Pancreas (tissue), 10 donors: ENCODE data around the gene MCC. TPM values are rescaled to one million over a fixed set of nuclear protein-coding genes. Genes with fewer than 3 reads are reported as not detected.

Experiments
- ATAC-seq, 4 donors: fragments of 200-7000 bp; cut with Tn5 transposase; one replicate each; pipeline versions ENCODE4 v1.8.0 to v1.9.1; 2020; ENCODE audit warnings: mild to moderate bottlenecking in 4 of 4, moderate library complexity in 4 of 4
- DNase-seq, 6 donors: peaks; one replicate each; pipeline ENCODE4 v3.0.0-alpha.2; 2020
- FAIRE-seq: peaks from 2 replicates; lab custom pipeline; 2012; peaks lifted over from hg19 to GRCh38; lab: Jason Lieb, UNC
- H3K27ac ChIP-seq, 4 donors: fragments of 200-600 bp; sonication (generic); 1 replicate in 3 of 4; 2 replicates in 1 of 4; pipeline versions ENCODE4 v1.5.0 to v1.8.0; 2020
- H3K27me3 ChIP-seq, 4 donors: fragments of 200-600 bp; one replicate each; pipeline ENCODE4 v1.8.0; 2021
- H3K36me3 ChIP-seq, 3 donors: fragments of 200-600 bp; sonication (generic) in 1 of 3; one replicate each; pipeline versions ENCODE4 v1.5.0 to v1.8.0; 2020 to 2021
- H3K4me1 ChIP-seq, 3 donors: fragments of 200-600 bp; one replicate each; pipeline ENCODE4 v1.8.0; 2021
- H3K4me3 ChIP-seq, 4 donors: fragments of 200-600 bp; sonication (generic) in 2 of 4; one replicate each; pipeline versions ENCODE4 v1.5.0 to v1.8.0; 2020 to 2021
- H3K9me3 ChIP-seq, 4 donors: fragments of 200-600 bp; one replicate each; pipeline ENCODE4 v1.8.0; 2021
- WGBS, 2 donors: extraction: QIAGEN DNeasy Blood & Tissue Kit; methylation state at CpG; one replicate each; pipeline ENCODE4 v1.1.7; 2013; 5-methylcytosine and 5-hydroxymethylcytosine counted together
- intact Hi-C, 3 donors: fragments of 100-400 bp; cut with DNase I; formaldehyde crosslinking; loops; one replicate each; pipeline versions ENCODE4 v1.11.1 to v1.14.2; 2022
- polyA plus RNA-seq, 2 donors: library from polyadenylated mRNA; stranded (reverse); fragments of 200-250 nt; gene quantifications; one replicate each; pipeline ENCODE4 v1.2.3, GENCODE V29; 2013
- total RNA-seq, 6 donors: library from RNA; stranded (reverse); fragmentation: NEBNext Ultra II Directional in 4 of 6; extraction: Animal tissue kit (Norgen Biotek cat#: 25700) in 4 of 6; gene quantifications; one replicate each; pipeline versions ENCODE4 v1.2.1 to v1.2.4, GENCODE V29; 2021 to 2023
- TF ChIP-seq, protein P1 (sequence below), 4 donors: fragments of 200-600 bp; sonication (generic) in 3 of 4; IDR thresholded peaks; one replicate each; pipeline versions ENCODE4 v1.5.0 to v1.8.0; 2021; ENCODE audit warnings: antibody characterized with exemption in 4 of 4
- donor health status: healthy with polysubstance abuse.
- donor health status: DM: no; HTN: no; CAD: no; lungs with moderate emphysema.
- donor health status: DM: no; HTN: no; CAD: no.
- donor health status: control.
- donor health status: control.
- donor health status: Bipolar disorder and iron deficiency.
- donor health status: DM: yes; HTN: yes; CAD: no.
- donor health status: DM: no; HTN: no; CAD: no.
- donor health status: DM: no; HTN: no; CAD: no.
- donor health status: DM: yes; HTN: yes; CAD: no.

The MCC gene
- total and polyA plus RNA-seq, 8 donors: 1.3 to 8.3 (median 4.0) TPM

DNA sequence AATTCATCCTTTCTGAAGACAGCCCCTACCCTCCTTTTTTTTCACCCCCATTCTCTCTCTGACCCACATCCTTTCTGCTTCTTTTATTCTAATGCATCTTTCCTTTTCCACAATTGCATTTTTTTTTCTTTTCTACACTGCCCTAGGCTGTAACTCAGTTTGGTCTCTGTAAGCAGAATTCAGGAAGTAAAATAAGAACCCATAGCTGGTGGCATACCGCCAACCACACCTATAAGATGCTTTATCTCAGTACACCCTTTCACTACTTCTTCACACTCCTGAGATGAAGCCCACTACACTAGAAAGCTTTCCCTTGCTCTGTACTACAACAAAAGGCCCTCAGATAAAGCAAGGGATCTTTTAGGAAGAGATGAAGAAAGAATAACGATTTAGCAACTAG, 37.3 kb downstream of the MCC start:
- Histone ChIP-seq H3K4me3 (no peak overlapping the region), H3K27me3 (no peaks in the 10 kb centered on the region), H3K27ac (no peak overlapping the region), H3K36me3 (no peaks in the 10 kb centered on the region), H3K9me3 (no peaks in the 10 kb centered on the region), H3K4me1 (peaks cover 4 to 13% (median 10%) of the 10 kb centered on the region in 3 donors)
- 22 to 50% methylated on average over 2 of the region's 2 CpGs for WGBS, 2 donors
- no peak for ATAC-seq
- TF ChIP-seq, protein P1, sequence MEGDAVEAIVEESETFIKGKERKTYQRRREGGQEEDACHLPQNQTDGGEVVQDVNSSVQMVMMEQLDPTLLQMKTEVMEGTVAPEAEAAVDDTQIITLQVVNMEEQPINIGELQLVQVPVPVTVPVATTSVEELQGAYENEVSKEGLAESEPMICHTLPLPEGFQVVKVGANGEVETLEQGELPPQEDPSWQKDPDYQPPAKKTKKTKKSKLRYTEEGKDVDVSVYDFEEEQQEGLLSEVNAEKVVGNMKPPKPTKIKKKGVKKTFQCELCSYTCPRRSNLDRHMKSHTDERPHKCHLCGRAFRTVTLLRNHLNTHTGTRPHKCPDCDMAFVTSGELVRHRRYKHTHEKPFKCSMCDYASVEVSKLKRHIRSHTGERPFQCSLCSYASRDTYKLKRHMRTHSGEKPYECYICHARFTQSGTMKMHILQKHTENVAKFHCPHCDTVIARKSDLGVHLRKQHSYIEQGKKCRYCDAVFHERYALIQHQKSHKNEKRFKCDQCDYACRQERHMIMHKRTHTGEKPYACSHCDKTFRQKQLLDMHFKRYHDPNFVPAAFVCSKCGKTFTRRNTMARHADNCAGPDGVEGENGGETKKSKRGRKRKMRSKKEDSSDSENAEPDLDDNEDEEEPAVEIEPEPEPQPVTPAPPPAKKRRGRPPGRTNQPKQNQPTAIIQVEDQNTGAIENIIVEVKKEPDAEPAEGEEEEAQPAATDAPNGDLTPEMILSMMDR (IDR thresholded peaks at IDR 0.05): no peak
- intact Hi-C loops: no loop called here
- no peak for FAIRE-seq
- DNase-seq: no peak

DNA sequence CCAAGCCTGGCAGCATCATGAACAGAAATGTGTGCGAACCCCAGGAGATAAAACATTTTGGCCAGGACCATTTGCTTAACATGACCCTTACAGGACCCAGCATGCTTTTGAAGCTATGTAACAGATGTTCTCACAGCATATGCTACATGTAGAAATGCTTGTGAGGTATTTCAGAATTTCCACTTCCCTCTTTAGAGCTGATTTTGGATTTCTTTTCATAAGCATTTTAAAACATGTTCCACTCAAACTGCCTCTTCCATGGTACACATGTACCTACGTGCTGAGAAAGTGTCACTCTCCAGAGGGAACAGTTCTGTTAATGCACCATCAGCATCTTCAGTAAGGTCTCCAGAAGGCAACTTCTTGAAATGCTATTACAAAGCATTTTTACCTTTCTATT, 37.8 kb downstream of the MCC start:
- TF ChIP-seq, protein P1 (IDR thresholded peaks at IDR 0.05): no peak
- intact Hi-C loops: no loop called here
- no peaks in the 10 kb centered on the region for H3K27me3 ChIP-seq
- no peak for ATAC-seq
- no peaks in the 10 kb centered on the region for H3K36me3 ChIP-seq
- H3K27ac ChIP-seq: no peak overlapping the region
- H3K4me1 ChIP-seq: peaks cover 4 to 13% (median 10%) of the 10 kb centered on the region in 3 donors
- WGBS, 2 donors: 83 to 91% methylated on average over 2 of the region's 2 CpGs
- FAIRE-seq: no peak
- no peak overlapping the region for H3K4me3 ChIP-seq
- H3K9me3 ChIP-seq: no peaks in the 10 kb centered on the region
- no peak for DNase-seq

DNA sequence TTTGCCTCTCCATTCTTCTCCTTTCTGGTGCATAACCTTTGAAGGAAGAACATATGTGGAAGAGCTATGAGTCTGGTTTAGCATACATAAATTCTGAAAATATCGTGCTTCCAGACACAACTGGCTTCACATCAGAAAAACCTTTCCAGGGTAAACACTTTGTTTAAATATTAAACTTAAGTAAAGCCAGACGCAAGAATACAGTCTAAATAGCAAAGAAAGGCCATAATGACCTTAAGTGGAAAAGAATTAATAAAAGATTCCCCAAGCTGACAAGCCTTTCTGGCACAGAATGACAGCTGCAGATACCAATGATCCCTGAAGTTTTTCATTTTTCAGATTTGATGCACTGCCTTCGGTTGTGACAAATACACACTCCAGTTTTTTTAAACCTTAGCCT, 40.0 kb downstream of the MCC start:
- peaks cover 4 to 13% (median 10%) of the 10 kb centered on the region in 3 donors for H3K4me1 ChIP-seq
- ATAC-seq: peak in 2 of 4 donors; percentile 49 to 70
- 7 to 15% methylated on average over 3 of the region's 3 CpGs for WGBS, 2 donors

DNA sequence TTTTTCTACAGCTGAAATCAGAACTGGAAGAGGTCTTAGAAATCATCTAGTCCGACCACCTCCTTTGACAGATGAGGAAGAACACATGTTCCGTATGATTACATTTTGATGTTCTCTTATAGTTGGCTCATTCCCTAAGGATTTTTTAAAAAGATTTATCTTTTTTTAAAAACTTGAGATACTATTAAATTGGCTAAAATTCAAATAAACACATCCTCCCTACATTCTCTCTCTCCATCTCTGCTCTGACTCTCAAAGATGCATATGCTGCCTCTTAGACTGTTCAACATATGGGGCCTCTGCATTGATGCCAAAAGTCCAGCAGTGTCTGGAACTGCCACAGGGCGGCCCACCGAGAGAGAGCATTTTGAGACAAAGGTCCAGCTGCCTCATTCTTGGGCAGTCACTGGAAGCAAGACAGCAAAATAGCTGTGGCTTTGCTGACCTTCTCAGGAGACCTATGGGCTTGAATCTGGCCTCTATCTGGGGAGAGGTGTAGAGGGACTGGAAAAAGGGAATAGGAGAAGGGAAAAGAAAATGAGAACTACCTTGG, 40.7 kb downstream of the MCC start:
- intact Hi-C loops: no loop called here
- TF ChIP-seq, protein P1 (IDR thresholded peaks at IDR 0.05): no peak
- DNase-seq (no peak), FAIRE-seq (no peak), ATAC-seq (no peak)
- Histone ChIP-seq H3K27me3 (no peaks in the 10 kb centered on the region), H3K4me1 (peaks cover 4 to 13% (median 10%) of the 10 kb centered on the region in 3 donors), H3K27ac (no peak overlapping the region), H3K36me3 (no peaks in the 10 kb centered on the region), H3K9me3 (no peaks in the 10 kb centered on the region), H3K4me3 (no peak overlapping the region)
- WGBS, 2 donors: 84 to 93% methylated on average over 4 of the region's 4 CpGs

More for the DNA sequence above, 40.0 kb downstream of the MCC start:
- H3K27ac ChIP-seq: no peak overlapping the region
- no peaks in the 10 kb centered on the region for H3K9me3 ChIP-seq
- DNase-seq (no peak), FAIRE-seq (no peak)
- TF ChIP-seq, protein P1 (IDR thresholded peaks at IDR 0.05): no peak
- H3K36me3 ChIP-seq: no peaks in the 10 kb centered on the region
- intact Hi-C loops: no loop called here
- H3K27me3 ChIP-seq: no peaks in the 10 kb centered on the region
- no peak overlapping the region for H3K4me3 ChIP-seq

DNA sequence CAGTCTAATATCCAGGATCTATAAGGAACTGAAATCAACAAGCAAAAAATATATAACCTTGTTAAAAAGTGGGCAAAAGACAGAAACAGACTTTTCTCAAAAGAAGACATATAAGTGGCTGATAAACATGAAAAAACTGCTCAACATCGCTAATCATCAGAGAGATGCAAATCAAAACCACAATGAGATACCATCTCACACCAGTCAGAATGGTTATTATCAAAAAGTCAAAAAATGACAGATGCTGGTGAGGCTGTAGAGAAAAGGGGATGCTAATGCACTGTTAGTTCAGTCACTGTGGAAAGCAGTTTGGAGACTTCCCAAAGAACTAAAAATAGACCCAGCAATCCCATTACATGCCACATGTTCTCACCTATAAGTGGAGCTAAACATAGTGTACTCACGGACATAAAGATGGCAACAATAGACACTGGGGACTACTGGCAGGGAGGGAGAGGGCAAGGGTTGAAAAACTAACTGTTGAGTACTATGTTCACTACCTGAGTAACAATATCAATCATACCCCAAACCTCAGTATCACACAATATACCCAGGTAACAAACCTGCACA, 41.8 kb downstream of the MCC start:
- no peaks in the 10 kb centered on the region for H3K36me3 ChIP-seq
- H3K27ac ChIP-seq: no peak overlapping the region
- WGBS, 2 donors: 83 to 89% methylated on average over 2 of the region's 2 CpGs
- no peak for FAIRE-seq
- no peak for ATAC-seq
- no peak for DNase-seq
- H3K27me3 ChIP-seq: no peaks in the 10 kb centered on the region
- peaks cover 4 to 13% (median 10%) of the 10 kb centered on the region in 3 donors for H3K4me1 ChIP-seq
- TF ChIP-seq, protein P1 (IDR thresholded peaks at IDR 0.05): no peak
- intact Hi-C loops: no loop called here
- no peak overlapping the region for H3K4me3 ChIP-seq
- H3K9me3 ChIP-seq: no peaks in the 10 kb centered on the region
